GM21360 (cell line): ENCODE data around the gene GRB10.

Experiments used
- ATAC-seq: cut with Tn5 transposase; IDR thresholded peaks from one replicate; pipeline ENCODE4 v1.9.1; 2021; ENCODE audit warnings: mild to moderate bottlenecking, moderate library complexity; ENCODE audit not compliant: unreplicated experiment

Gene GRB10

DNA sequence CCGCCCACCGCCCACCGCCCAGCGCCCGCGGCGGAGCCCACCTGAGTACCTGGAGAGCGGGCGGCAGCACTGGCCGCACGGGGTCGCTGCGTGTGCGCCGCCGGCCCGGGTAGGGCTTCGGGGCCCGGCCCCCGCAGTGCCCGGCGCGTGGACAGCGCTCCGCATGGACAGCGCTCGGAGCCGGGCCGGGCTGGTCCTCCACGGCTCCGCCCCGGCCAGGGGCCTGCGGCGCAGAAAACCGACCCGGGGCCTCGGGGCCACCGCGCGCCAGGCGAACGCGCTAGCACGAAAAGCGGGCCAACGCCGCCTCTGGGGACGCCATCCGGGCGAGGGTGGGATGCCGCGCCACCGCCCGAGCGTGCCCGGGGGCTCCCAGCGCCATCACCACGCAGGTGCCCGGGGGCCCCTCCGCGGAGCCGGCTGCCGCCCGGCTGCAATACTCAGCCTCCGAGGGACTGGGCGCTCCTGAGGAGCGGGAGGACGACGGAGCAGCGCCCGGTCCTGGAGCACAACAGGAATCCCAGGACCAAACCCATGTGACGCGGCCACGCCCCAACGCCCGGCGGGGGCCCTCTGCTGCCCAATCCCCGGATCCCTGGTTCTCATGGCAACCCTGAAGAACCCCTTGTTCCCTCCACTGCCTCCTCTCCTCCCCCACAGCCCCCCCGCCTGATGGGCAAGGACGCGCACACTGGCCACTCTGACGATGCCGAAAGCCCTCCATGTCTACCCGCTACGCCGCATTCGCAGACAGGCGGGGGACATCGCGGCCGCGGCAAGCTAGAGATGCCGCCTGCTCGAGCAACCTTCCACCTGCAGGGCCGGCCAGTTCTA is at the start of gene GRB10:
GRB10 (minus strand) TSS at position 522 of the 834 bp plus-strand sequence. CDS start 50,574 bp downstream, outside the sequence.
- ATAC-seq: no peak

DNA sequence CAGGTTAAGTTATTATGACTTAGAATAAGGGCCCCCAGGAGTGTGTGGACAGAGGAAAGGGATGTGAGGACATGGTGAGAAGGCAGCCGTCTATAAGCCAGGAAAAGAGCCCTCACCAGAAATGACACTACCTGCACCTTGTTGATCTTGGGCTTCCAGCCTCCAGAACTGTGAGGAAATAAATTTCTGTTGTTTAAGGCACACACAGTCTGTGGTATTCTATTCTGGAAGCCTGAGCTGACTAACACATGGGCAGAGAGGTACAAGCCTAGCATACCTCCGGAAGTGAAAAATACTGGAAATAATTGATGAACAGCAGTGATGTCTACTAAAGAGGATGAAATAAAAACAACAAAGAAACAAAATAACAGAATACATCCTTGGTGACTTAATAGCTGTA is 46.1 kb upstream of the GRB10 start:
- ATAC-seq: no peak

DNA sequence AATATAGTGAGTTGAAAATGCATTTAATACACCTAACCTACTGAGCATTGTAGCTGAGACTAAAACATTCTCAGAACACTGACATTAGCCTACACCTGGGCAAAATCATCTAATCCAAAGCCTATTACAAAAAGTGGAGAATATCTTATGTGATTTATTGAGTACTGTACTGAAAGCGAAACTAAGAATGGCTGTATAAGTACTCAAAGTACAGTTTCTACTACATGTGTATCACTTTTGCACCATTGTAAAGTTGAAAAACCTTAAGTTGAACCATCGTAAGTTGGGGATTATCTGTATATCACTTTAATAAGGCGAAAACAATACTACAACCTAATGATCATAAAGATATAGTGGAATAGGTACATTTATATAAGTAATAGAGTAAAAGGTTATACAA is 45.4 kb upstream of the GRB10 start:
- ATAC-seq: no peak

DNA sequence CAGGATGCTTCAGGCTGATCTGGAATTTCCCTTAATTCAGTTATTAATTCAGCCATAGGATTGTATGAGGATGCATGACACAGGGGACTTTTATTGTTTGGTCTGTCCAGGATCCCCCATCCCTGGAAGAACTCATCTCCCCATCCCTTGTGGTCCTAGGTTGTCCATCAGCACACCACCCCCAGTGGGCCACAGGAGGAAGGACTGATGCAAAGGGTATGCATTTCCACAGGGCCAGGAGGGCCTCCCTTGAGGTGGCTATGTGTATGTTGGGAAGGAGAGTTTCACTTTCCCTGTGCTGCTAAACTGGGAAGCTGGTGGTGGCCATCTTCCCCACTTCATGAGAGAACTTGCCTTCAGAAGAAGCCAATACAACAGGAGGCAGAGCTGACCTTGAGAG is 44.6 kb upstream of the GRB10 start:
- ATAC-seq: no peak

DNA sequence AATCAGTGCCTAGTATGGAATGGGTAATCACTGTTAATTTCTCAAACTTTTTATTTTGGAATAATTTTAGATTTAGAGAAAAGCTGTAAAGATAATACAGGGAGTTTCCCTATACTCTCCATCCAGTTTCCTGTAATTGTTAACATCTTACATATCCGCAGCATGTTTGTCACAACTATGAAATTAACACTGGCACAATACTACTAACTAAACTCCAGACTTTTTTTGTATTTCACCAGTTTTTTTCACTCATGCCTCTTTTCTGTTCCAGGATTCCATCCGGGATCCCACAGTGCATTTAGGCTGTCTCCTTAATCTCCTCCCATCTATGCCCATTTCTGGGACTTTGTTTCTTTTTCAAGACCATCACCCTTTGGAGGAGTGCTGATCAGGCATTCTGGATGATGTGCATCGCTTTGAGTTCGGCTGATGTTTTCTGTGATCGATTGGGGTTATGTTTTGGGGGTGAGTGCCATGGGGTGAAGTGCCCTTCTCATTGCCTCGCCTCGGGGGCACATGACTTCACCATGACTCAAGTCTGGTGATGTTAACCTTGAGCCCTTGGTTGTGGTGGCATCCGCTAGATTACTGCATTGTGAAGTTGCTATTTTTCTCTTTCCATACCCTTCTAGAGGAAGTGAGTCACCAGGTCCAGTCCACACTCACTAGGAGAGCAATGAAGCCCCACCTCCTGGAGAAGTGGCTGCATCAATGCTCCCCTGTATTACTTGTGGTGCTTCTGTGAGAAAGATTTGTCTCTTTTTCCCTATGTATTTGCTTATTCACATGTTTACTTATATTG is 43.9 kb upstream of the GRB10 start:
- ATAC-seq: no peak

DNA sequence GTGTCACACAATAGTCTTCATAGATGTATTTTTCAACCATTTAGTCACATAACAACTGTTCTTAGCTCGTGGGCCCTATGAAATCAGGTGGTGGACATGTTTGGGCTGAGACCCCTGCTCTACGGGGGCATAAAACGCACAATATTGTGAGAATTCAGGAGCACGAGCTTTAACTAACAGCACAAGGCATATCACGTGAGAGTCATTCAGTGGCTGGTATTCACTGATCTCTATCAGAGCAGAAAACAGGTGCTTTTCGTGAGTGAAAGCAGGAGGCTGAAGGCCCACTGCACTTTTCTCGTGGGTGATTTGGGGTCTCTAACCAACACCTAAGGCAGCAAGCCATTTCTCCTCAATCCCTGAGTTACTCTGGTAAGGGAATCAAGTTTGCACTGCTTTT is 42.8 kb upstream of the GRB10 start:
- no peak for ATAC-seq

DNA sequence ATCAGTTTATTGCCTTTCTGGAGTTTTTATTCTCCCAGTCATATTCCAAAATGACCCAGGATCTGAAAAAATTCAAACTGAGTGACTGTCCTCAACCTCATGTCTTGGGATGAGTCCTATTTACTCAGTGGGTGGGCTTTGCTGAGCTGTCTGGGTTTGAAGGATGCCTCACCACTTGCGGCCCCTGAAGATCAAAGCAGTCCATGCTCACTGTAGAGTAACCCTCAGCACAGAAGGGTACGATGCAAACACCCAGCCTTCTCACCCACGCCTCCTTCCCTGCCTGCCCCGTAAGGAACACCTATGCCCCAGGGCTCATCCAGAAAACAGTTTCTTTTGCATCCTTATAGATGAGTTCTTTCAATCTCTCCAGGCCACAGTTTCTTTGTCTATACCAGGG is 42.2 kb upstream of the GRB10 start:
- ATAC-seq: no peak

DNA sequence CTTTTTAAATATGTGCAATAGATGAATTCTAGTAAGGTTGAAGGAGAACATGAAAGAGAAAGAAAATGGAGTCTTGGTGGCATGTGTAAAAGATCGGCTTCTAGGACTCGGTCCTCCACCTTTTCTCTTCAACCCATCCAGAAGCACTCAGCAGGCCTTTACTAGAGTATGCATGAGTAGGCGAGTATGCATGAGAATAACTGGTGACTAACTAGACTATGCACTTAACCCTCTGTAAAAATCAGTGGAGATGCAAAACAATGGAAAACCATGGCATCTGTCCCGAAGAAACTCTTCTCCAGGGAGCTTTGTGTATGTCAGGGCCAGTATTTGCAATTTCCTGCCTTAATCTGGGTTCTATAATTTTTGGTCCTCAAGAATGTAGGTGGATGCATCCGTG is 40.0 kb upstream of the GRB10 start:
- ATAC-seq: no peak

DNA sequence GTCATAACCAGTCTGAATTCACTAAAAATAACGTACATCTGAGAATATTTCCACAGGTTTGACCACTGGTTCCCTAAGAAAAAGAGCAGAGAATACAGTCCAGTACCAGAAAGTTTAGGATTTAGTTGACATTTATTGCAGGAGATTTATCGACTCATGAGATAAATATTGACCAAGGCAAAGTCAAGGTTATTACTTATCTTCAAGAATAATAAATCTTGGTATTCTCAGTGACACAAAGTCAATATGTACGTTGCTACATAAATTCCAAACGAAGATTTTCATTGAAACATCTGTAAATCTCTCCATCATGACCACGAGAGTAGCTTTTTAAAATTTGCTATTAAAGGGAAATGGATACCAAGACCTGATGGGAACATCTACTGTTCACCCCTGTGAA is 39.4 kb upstream of the GRB10 start:
- ATAC-seq: no peak

DNA sequence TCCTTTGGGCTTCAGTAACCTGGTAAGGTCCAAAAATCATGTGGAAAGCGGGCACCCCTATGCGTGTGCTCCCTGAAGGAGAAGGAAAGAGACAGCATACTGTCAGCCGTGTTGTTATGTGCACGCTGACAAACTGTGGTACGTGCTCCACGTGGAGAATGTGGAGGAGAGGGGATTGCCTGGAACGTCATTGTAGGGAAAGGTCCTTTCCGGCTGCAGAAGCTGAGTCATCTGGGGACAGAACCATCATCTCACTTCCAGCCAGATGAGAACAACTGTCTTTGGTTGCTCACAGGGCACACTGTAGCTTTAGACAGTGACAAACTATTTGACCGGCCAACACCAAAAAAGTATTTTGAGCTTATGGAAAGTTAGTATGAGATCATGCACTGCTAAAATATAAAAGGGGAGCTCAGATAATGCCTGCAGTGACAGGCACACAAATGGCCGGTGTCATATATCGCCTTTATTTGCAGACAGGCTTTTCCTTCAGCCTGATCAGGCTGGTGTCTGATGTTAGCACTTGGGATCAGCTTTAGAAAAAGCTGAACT is 38.8 kb upstream of the GRB10 start:
- ATAC-seq: no peak

DNA sequence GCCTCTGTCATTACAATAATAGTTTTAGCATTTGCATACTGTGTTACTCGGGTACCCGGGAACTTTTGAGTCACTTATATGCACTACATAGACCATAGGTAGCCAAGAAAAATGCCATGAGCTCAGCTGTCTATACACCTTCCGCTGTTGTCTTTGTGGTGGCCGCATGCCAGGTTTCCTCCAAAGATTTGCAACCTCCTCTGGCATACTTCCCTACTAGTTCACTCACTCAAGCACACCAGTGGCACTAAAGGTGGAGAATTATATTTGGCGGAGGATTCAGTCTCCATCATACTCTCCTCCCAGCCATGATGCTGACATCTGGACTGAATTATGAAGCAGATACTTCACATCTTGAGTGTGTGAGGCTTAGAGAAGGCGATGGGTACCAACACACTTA is 35.6 kb upstream of the GRB10 start:
- no peak for ATAC-seq

DNA sequence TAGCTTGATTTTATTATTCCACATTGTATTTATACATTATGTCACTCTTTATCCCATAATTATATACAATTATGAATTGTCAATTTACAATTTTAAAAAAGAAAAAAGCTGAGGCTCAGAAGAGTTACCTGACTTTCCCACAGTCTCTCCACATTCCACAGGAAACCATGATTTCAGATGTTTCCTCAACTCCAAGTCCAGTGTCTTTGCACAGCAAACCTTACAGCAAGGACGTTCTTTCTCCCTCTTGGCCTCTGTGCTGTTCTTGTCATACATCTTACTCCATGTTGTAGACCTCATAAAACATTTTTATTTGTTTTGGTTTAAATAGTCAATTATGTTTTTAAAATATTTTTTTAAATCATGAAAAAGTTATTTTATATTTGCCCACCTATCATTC is 34.9 kb upstream of the GRB10 start:
- ATAC-seq: no peak

DNA sequence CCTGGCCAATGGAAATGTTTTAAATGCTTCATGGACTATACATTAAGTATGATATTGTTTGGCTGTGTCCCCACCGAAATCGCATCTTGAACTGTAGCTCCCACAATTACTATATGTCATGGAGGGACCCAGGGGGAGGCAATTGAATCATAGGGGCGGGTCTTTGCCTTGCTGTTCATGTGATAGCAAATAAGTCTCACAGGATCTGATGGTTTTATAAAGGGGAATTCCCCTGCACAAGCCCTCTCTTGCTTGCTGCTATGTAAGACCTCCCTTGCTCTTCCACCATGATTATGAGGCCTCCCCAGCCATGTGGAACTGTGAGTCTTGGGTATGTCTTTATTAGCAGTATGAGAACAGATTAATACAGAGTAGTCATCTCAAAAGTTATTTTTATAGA is 32.4 kb upstream of the GRB10 start:
- no peak for ATAC-seq

DNA sequence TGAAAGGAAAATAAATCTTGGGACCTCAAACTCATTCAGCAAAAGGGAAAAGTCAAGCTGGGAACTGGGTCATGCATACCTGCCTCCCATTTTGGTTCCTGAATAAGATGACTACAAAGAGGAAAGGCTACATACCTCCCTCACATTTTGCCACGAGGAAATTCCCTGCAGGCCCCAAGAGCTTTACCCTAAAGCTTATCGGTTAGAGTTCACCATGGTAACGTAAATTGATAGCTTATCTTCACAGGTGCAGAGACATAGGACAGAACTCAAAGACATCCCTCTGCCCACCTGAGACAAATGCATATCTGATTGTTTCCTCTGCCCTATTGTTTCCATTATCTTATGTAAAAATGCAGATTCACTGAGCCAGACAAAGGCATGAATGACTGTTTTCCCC is 31.5 kb upstream of the GRB10 start:
- ATAC-seq: no peak

DNA sequence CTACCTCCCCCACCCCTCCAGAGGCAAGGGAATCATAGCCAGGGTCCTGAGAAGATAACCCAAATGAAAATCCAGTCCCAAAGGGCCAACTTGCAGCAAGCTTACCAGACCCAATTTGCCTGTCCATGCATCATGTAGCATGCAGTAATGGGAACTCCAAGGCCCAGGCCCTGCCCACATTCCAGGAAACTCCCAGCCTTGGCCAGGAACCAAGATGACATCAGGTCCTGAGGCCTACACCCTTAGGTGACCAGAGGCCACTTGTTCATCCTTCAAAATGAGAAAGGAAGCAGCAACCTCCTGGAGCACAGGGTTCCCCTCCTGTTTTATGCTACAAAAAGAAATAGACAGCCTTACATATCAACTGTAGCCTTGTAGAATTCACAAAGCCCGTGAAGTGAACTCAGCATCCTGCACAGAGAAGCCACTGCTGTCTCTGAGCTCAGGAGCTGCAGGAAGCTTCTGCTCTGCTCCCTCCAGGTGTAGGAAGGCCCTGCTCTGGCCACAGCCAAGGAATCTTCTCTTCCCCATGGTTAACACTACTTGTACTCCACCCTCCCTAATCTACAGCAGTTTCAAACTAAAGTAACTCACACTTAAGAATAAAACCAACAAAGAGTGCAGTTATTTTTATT is 30.3 kb upstream of the GRB10 start:
- no peak for ATAC-seq

DNA sequence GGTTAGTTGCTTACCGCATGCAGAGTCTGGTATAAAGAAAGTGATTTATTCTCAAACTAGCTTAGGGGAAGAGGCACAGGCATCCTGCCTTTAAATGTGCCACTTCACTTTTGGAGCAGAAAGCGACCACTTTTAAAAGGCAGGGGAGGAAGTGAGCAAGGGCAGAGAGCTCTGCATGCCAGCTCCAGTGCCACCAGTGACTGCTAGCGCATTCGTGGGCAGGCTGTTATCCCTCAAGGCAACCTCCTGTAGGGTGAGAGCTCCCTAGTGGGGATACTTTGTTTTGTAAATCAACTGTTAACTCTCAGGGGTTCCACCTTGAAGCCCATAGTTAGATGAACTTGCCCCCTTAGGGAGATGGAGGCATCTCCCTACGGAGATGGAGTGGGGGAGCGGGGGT is 29.4 kb upstream of the GRB10 start:
- no peak for ATAC-seq

DNA sequence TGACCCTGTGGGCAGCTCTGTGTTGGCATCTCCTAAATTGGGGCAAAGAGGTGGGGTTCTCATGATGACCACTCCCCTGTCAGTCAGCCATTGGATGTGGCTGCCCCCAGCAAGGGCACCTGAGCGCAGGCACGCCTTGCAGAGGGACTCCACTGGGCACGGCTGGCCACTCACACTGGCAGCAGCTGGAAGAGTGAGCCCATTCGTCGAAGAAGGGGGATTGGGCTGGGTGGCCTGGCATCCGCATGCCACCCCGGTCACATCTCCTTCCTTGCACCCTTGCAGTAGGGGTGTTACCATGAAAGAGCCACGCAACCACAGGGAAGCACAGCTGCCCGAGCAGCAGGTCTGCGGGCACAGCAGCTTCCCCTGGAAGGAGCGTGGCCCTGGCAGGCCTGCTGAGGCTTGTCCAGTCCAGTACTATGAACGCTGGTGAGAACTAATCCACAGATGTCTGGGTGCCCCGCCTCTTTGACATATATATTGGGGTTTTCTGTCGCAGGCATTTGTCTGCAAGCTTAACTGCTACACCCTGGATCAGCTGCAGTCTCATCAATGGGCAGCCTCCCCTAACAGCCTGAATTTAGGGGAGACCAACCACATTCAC is 25.7 kb upstream of the GRB10 start:
- no peak for ATAC-seq

DNA sequence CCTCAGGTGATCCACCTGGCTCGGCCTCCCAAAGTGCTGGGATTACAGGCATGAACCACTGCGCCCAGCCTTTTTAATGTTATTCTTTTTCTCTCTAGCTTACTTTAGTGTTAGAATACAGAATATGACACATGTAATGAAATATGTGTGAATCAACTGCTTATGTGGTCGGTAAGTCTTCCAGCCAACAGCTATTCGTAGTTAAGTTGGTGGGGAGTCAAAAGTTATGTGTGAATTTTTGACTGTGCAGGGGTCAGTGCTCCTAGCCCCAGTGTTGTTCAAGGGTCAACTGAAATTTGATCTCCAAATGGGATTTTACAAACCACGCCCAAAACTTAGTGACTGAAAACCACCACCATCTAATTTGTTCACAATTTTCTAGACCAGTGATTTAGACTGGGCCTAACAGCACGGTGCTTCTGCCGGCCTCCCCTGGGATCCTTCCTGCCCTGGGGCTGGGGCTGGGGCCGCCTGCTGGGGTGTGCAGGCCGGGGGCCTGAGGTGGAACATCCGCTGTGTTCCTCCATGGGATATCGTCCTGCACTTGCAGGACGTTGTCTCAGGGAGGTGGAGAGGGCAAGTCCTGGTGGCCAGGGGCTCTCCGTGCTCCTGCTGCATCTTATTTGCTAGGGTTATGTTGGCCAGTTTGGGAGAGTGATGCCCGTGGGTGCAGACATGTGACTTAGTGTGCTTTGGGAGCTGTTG is 24.5 kb upstream of the GRB10 start:
- no peak for ATAC-seq

DNA sequence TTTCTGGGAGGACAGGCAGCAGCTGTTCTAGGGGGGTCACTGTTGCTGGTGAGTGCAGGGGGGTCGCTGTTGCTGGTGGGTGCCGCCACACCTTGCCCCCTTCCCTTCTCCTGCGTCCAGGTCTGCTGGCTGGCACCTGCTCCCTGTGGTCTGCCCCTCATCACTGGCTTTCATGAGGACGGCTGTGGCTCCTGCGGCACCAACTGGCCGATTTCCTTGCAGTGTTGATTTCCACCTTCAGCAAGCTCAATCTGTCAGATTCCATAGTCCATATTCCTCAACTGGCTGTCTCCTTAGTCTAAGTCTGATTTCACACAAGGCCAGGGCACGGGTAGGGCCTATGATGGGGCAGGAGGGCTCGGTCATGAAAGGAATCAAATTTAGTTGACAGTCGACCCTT is 23.4 kb upstream of the GRB10 start:
- ATAC-seq: no peak

DNA sequence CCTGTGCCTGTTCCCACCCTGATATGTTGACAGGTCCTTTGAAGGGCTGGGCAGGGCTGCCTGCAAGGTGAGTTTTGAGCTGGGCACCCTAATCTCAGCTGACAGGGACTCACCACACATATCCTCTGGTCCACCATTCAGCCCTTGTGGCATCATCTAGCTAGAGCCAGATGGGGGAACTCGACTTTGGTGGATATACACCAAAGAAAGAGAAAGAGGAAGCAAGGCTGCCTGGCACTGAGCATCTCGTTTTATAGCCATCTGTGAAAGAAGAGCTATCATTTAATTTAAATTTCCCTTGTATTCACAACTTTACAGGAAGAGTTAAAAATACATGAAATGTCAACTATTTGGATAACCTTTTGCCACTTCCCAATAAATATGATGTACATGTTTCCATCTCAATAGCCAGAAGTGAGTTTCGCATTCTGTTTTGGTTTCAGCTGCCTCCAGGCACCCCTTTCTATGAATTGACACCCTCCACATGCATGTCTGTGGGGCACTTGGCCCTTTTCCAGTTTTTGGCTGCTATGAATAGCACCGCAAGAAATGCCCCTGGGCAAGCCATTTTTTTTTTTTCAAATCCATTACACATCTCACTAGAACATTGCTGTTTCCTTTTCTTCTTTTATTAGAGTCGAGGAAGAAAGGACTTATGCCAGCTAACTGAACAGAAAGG is 22.9 kb upstream of the GRB10 start:
- ATAC-seq: no peak
